ENCODE measurements around the gene ITGAE.

- TF ChIP-seq CTCF (IDR thresholded peaks at IDR 0.05) (no peak), POLR2AphosphoS5 (IDR thresholded peaks at IDR 0.05; ENCODE audit: low read depth, low read length) (no peak), REST (IDR thresholded peaks at IDR 0.05; ENCODE audit: insufficient read depth in 1 of 2, low read depth in 2 of 2, low read length in 1 of 2) (no peak)
Observed at GRCh38 chr17:3735515-3735914, 65.5 kb downstream of the ITGAE start.

Measured in Panc1 (cell line).